DMS153 treated with DMSO at 0.1 percent for 48 hours (cell line): ENCODE data around the gene TTLL12.

Experiments
- DNase-seq: peaks from one replicate; lab custom pipeline; 2025; ENCODE audit not compliant: unreplicated experiment; lab: John Stamatoyannopoulos, UW

TTLL12 gene

GRCh38 chr22:43174941-43175531 lies 11.9 kb downstream of the TTLL12 start:
- no peak for DNase-seq

- no peak for DNase-seq
Observed at GRCh38 chr22:43173976-43174720, 12.8 kb downstream of the TTLL12 start.

- no peak for DNase-seq
Observed at GRCh38 chr22:43173566-43173965, 13.4 kb downstream of the TTLL12 start.

DNA sequence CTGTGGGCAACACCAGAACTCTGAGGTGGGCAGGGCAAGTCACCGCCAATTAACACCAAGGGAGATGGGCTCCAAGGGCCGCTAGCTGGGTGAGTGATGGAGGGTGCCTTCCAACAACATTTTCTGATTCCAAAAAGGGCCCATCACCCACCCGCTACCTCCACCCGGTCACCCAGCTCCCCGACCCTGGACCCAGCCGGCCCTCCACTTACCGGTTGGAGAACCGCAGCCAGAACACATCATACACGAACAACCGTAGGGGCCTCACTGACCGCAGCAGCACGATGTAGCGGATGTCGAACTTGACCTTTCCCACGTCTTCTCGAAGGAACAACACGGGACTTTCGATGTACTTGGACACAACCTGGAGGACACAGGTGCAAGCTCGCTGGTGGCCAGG lies 14.7 kb downstream of the TTLL12 start:
- no peak for DNase-seq

GRCh38 chr22:43171607-43172006 lies 15.3 kb downstream of the TTLL12 start:
- DNase-seq = no peak

GRCh38 chr22:43171019-43171491 lies 15.9 kb downstream of the TTLL12 start:
- no peak for DNase-seq

GRCh38 chr22:43170131-43170480 lies 16.8 kb downstream of the TTLL12 start:
- no peak for DNase-seq

DNA sequence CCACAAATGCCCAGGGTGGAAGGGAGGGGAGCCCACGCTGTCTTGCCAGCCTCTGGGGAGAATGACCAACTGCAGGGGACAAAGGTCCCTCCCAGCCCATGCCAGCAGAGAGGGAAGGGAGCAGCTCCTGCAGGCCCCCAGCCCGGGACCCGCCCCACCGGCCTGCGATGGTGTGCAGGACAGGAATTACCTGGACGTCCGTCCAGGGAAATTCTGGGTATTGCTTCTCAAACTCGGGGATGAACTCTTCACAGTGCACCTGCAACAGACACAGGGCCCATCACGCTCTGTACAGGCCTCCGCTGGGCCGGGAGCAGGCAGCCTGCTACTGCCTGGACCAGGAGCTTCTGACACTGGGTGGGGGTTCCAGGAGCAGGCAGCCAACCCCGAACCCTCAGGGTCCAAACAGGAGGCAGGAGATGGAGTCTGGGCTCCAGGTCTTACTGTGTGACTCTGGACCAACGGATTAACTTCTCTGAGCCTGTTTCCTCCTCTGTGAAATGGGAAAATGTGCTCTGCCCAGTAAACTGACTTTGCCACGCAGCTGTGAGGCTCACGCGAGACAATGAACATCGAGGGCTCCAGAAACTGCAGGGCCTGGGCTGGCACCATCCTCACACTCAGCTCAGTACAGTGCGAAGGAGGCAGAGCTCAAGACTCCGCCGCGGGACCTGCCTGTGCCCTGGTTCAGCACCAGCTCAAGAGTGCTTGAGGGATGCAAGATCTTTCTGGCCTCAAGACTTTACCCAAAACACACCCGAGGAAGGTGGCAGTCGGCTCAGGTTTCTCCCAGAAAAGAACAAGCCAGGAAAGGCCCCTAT lies 17.4 kb downstream of the TTLL12 start:
- no peak for DNase-seq

GRCh38 chr22:43168471-43169309 lies 18.2 kb downstream of the TTLL12 start:
- DNase-seq = no peak

- no peak for DNase-seq
Observed at GRCh38 chr22:43167001-43167589, 19.8 kb downstream of the TTLL12 start.

- DNase-seq = no peak
Observed at GRCh38 chr22:43166132-43166930, 20.6 kb downstream of the TTLL12 start.

DNA sequence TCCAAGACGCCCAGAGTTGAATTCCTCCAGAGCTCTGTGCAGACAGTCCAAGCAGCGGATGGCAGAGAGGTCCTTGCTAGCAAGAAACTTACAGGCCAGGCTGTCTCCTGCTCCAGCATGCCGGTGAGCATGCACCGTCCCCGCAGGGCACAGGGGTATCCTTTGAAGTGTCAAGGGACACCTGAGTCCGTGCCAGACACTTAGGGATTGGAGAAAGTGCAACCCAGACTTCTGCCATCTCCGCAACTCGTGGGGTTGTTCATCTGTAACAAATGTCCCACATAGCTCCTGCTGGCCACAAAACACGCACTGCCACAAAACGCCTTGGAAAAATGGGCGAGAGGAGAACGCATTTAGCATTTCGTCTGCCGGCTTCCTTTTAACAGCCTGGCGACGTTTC lies 22.3 kb downstream of the TTLL12 start:
- DNase-seq = no peak

DNA sequence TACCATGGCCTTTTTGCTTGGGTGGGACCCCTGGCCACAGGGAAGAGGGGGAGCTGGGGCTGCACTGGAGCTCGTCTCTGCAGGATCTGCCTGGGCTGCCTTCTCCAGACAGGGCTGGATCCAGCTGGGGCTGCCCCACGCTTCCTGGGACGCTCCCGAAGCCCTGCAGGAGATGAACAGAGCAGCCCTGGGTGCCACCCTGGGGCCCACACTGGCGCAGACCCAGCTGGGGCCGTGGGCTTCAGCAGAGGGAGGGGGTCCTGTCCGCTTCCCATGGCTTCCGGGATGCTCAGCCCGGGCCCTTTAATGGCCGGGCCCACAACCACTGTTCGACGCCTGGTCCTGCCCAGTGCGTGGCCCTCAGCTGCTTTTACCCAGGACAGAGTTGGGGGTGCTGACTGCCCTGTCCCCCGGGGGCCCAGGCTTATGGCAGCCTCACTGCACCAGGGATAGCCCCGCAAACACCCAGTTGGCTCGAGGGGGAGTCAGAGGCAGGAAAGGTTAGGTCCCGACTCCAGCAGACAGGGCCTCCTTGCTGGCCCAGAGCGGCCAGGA lies 23.6 kb downstream of the TTLL12 start:
- DNase-seq = no peak

- DNase-seq = no peak
Observed at GRCh38 chr22:43162412-43163150, 24.4 kb downstream of the TTLL12 start.

DNA sequence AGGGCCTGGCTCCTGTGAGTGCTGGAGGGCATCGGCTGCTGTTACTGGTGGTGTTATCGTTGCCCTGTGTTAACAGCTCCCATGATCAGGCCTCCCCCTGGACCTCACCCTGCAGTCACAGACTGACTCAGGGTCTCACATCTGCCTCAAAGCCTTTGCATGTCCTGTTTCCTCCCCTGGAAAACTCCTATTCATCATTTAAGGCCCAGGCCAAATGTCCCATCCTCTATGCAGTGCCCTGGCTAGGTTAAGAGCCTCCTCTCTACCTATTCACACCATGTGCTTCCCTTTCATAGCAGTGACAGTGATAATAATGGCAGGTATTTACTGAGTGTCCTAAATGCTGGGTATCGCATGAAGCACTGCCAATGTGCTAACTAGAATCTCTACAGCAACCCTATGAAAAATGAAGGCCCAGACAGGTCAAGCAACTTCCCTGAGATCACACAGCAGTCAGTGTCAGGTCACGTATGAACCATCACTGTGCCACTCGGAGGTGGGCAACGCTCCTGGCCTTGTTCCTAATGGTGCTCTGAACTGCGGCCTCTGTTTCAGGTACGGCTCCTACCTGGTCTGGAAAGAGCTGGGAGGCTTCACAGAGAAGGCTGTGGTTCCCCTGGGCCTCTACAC lies 26.3 kb downstream of the TTLL12 start:
- no peak for DNase-seq

DNA sequence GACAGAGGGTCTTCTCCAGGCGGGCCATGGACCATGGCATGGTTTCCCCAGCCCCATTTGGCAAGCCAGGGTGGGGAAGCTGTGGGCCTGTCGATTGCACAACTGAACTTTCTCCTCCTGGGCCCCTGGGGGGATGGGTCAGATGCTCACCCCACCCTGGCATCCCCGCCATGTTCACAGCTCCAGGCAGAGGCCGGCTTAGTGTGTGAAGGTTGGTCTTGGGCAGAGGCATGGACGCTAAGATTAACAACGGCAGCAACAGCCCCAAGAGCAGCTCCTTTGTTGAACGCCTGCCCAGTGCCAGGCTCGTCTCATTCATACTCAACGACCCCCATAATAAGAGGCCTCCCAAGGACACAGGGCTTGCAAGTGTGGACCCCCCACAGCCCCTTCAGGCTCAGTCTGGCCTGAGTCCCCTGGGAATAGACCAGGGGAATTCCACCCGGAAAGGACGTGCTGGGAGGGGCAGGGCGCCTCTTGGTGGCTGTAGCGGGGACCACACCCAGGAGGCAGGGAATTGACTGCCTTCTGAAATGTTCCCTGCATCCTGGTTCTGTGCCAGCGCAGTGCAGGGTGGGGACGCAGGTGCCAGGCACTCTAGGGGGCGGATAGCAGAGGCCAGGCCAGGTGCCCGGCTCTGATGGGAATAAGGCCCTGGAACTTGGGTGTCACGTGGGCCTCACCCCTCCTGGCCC lies 27.3 kb downstream of the TTLL12 start:
- peak; percentile 9 for DNase-seq

DNA sequence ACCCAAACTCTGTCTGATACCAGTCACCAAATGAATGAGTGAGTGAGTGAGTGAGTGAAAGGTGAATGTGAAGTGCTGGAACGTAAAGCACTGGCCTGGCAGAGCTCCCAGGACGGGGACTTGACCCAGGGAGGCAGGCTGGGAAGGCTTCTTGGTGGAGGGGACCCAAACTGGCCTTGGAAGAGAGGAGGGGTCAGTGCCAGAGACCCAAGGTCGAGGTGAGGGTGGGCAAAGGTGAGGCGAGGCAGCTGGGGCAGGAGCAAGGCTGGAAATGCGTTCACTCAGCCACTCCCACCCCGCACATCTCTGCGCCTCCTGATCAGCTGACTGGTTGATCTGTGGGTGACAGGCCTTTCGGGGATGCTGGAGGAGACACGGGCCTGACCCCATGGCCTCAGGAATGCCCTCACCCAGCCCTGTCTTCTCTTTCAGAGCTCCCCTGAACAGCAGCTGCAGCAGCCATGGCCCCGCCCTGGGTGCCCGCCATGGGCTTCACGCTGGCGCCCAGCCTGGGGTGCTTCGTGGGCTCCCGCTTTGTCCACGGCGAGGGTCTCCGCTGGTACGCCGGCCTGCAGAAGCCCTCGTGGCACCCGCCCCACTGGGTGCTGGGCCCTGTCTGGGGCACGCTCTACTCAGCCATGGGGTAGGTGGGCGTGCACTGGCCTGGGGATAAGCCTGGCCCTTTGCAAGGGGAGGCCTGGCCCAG lies 28.0 kb downstream of the TTLL12 start:
- DNase-seq = no peak
